Stimulated activated CD8-positive, alpha-beta memory T cell treated with anti-CD3 and anti-CD28 coated beads, Interleukin-15, amount 100 ng/mL, for 1 hour (primary cell): ENCODE results near the gene GFRA4.

ENCODE experiments used
- DNase-seq: peaks from one replicate; pipeline ENCODE4 v3.0.0-alpha.2; 2020; ENCODE audit warnings: low read depth

Gene GFRA4

GRCh38 chr20:3673221-3674070 is 10.2 kb upstream of the GFRA4 start:
- DNase-seq, result no peak

- no peak for DNase-seq
These were observed 9.5 kb upstream of the GFRA4 start for GRCh38 chr20:3672547-3673171.

GRCh38 chr20:3671986-3672546 is 8.9 kb upstream of the GFRA4 start:
- DNase-seq, result no peak

GRCh38 chr20:3670945-3671344 is 7.7 kb upstream of the GFRA4 start:
- DNase-seq, result no peak

- no peak for DNase-seq
These were observed 7.3 kb upstream of the GFRA4 start for GRCh38 chr20:3670511-3670910.

- DNase-seq, result no peak
These were observed 6.6 kb upstream of the GFRA4 start for GRCh38 chr20:3669710-3670367.

GRCh38 chr20:3667434-3668037 is 4.3 kb upstream of the GFRA4 start:
- no peak for DNase-seq

GRCh38 chr20:3663858-3664257 is 659 bp upstream of the GFRA4 start:
- no peak for DNase-seq

GRCh38 chr20:3661814-3662665 is 1.2 kb downstream of the GFRA4 start:
- DNase-seq, result no peak

- DNase-seq, result no peak
These were observed 2.0 kb downstream of the GFRA4 start for GRCh38 chr20:3661060-3661813.

GRCh38 chr20:3660262-3661059 is 2.7 kb downstream of the GFRA4 start:
- no peak for DNase-seq

- DNase-seq, result no peak
These were observed 3.5 kb downstream of the GFRA4 start for GRCh38 chr20:3659492-3660261.

GRCh38 chr20:3658716-3659491 is 4.3 kb downstream of the GFRA4 start:
- no peak for DNase-seq

GRCh38 chr20:3658019-3658715 is 5.0 kb downstream of the GFRA4 start:
- DNase-seq, result no peak

- DNase-seq, result no peak
These were observed 8.1 kb downstream of the GFRA4 start for GRCh38 chr20:3655131-3655405.

GRCh38 chr20:3654326-3655130 is 8.7 kb downstream of the GFRA4 start:
- no peak for DNase-seq

- no peak for DNase-seq
These were observed 9.3 kb downstream of the GFRA4 start for GRCh38 chr20:3653921-3654320.
